Activated T-cell treated with anti-CD3 and anti-CD28 coated beads, Interleukin-2, amount 50 U/mL, for 24 hours (primary cell): ENCODE data around the gene GNL1.

Source experiments
- DNase-seq: peaks from one replicate; pipeline ENCODE4 v3.0.0-alpha.2; 2020
- H3K27ac Mint-ChIP-seq: 2 replicates; pipeline ENCODE4 v1.8.0; 2020; ENCODE audit warnings: mild to moderate bottlenecking, mixed read lengths
- H3K27me3 Mint-ChIP-seq: 2 replicates; pipeline ENCODE4 v1.8.0; 2020; ENCODE audit warnings: mixed read lengths
- H3K36me3 Mint-ChIP-seq: 2 replicates; pipeline ENCODE4 v1.8.0; 2020; ENCODE audit warnings: low read depth, mixed read lengths
- H3K4me1 Mint-ChIP-seq: 2 replicates; pipeline ENCODE4 v1.8.0; 2020; ENCODE audit warnings: low read depth, mixed read lengths
- H3K4me3 Mint-ChIP-seq: 2 replicates; pipeline ENCODE4 v1.8.0; 2020; ENCODE audit warnings: mild to moderate bottlenecking, moderate library complexity, mixed read lengths
- H3K9me3 Mint-ChIP-seq: 2 replicates; pipeline ENCODE4 v1.8.0; 2020; ENCODE audit warnings: mixed read lengths

GNL1 gene

DNA sequence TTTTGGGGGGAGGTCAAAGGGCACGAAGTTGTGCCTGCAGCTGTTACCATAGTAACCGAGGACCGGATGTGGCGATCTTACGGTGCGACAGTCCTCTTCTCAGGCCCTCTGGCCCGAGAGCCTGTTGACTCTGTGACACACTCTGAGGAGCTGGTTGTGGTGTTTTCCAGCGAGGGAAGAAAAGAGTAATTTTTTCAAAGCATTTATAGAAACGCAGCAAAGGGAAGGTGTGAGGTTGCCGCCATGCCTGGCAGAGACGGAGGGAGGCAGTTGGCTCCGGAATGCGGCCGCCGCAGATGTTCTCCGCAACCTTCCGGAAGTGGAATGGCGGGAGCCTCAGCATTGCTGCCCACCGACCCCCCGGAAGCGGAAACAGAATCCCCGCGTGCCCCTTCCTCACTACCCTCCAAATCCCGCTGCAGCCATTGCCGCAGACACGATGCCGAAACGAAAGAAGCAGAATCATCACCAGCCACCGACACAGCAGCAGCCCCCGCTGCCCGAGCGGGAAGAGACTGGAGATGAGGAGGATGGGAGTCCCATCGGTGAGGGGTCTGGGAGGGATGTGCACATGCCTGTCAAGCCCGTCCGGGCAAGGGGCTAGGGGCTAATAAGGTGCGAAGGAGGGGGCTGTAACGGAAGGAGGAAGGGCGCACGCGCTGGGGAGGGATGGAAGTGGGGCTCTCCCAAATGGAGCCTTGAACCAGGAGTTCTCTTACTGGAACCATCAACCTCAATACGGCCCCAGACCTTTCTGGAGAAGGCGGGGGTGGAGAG, 805 bp upstream of the GNL1 start, which contains the start of gene PRR3:
Gene PRR3 (plus strand): TSS at position 390 of the 777 bp plus-strand sequence. CDS start 50 bp downstream, at position 440.
- Mint-ChIP-seq H3K4me1 (peaks cover 51% of the 10 kb centered on the region), H3K4me3 (peak within 1 kb of the TSS; percentile 96), H3K27ac (peak within 1 kb of the TSS; percentile 99), H3K9me3 (no peaks in the 10 kb centered on the region), H3K36me3 (peaks cover 98% of the 10 kb centered on the region), H3K27me3 (no peaks in the 10 kb centered on the region)
- peak; percentile 91 for DNase-seq

DNA sequence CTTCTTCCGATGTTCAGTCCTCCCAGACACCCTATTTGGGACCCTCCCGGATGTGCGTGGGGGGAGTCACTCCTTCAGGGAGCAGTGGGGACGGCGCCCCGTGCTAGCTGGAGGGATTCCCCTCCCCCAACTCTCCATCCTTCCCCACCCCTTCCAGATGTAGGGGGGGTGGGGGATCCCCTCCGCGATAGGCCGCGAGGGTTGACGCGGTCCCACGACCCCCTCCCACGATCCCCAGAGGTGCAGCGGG, 548 bp downstream of the GNL1 start:
- Mint-ChIP-seq H3K27ac (peak overlapping the region; percentile 99), H3K36me3 (peaks cover 97% of the 10 kb centered on the region), H3K9me3 (no peaks in the 10 kb centered on the region), H3K4me3 (peak overlapping the region; percentile 96), H3K4me1 (peaks cover 47% of the 10 kb centered on the region), H3K27me3 (no peaks in the 10 kb centered on the region)
- no peak for DNase-seq

DNA sequence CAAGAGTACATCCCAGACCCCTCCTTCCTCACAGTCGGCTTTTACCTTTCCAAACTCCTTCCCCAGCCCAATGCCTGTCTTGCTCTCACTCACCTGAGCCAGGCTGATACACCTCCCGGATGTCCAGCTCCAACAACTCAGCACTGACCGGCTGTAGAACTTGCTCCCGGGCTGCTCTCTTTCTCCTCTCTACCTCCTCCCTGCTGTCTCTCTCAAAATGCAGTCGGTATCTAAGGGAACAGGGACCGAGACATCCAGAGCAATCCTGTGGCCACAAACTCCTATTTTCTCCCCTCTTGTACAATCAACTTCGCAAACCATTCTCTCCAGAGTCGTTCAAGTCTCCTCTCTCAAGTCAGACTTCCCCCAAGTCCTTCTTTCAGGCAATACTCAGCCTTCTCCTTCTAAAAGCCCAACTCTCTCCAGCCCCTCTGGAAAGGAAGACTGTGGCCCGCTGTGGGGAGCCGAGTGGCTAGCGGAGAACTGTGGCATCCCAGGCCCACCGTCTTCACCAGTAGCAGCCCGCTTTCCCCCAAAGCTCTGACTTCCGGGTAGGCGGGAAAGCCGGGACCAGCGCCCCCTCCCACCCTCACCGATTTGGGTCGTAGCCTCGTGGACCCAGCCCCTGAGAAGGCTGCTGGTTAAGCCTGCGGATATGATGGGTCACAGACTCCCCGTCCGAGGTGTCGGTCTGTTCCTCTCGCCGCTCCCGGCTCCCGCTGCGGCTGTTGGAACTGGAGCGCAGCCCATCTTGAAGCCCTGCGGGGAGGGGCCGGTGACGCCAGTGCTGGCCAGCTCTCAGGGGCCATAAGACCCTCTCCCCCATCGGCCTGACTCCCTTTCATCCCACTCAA, 1.1 kb downstream of the GNL1 start:
- DNase-seq = no peak
- Mint-ChIP-seq H3K27me3 (no peaks in the 10 kb centered on the region), H3K27ac (peak overlapping the region; percentile 99), H3K4me3 (peak overlapping the region; percentile 96), H3K36me3 (peaks cover 97% of the 10 kb centered on the region), H3K4me1 (peaks cover 43% of the 10 kb centered on the region), H3K9me3 (no peaks in the 10 kb centered on the region)

DNA sequence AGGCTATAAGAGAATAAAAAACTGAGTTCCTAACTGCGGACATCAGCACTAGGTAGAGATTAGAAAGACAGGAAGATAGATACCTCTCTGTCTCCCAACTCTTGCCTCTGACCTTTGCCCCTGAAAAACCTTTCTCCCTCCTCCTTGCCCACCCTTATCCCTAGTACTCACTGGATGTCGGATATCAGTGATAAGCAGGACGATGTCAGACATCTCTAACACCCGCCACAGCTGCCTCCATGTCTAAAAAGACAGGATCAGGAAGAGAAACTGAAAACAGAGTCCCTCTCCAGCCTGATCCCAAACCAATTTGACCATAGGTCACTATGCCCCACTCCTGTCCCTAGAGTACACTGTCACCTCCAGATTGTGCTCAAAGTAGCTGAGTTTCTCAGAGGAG, 1.9 kb downstream of the GNL1 start:
- Mint-ChIP-seq H3K27me3 (no peaks in the 10 kb centered on the region), H3K27ac (peak overlapping the region; percentile 99), H3K36me3 (peaks cover 96% of the 10 kb centered on the region), H3K4me1 (peaks cover 35% of the 10 kb centered on the region), H3K4me3 (peak overlapping the region; percentile 96), H3K9me3 (no peaks in the 10 kb centered on the region)
- no peak for DNase-seq

DNA sequence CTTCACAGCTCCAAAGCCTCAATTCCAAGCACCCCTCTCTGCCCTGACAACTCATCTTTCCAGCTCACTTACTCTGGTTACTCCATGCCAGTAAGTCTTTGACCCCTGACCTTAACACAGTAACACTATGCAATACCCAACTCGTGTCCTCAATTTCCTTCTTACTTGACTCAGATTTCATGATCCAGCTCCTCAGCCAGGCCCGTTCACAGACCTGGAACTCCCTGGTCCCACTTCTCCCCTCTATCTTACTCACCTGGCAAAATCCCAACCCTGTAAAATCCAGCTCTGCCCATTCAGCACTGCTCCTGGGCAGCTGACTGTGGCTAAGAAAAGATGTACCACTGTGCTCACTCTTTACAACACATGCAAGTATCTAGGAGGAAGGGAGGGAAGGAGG, 7.9 kb downstream of the GNL1 start:
- H3K27me3 Mint-ChIP-seq = no peaks in the 10 kb centered on the region
- peaks cover 92% of the 10 kb centered on the region for H3K36me3 Mint-ChIP-seq
- H3K4me1 Mint-ChIP-seq = peaks cover 14% of the 10 kb centered on the region
- no peak overlapping the region for H3K4me3 Mint-ChIP-seq
- no peak for DNase-seq
- H3K27ac Mint-ChIP-seq = no peak overlapping the region
- H3K9me3 Mint-ChIP-seq = no peaks in the 10 kb centered on the region

DNA sequence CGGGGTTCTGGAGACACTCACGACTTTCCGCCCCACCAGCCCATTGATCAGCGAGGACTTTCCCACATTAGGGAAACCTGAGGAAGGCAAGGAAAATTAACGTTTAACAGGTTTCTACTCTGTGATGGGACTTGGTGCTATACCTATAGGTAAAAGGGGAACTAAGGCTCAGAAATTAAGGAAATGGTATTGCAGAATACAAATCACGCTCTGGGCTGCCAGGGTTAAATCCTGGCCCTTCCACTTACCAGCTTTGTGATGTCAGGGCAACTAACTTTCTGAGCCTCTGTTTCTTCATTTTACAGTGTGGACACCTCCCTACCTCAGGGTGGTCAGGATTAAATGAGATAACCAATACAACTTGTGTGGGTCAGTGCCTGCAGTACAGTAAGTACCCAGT, 8.8 kb downstream of the GNL1 start:
- Mint-ChIP-seq H3K36me3 (peaks cover 86% of the 10 kb centered on the region), H3K4me3 (no peak overlapping the region), H3K9me3 (no peaks in the 10 kb centered on the region), H3K27me3 (no peaks in the 10 kb centered on the region), H3K4me1 (peaks cover 22% of the 10 kb centered on the region), H3K27ac (no peak overlapping the region)
- no peak for DNase-seq

DNA sequence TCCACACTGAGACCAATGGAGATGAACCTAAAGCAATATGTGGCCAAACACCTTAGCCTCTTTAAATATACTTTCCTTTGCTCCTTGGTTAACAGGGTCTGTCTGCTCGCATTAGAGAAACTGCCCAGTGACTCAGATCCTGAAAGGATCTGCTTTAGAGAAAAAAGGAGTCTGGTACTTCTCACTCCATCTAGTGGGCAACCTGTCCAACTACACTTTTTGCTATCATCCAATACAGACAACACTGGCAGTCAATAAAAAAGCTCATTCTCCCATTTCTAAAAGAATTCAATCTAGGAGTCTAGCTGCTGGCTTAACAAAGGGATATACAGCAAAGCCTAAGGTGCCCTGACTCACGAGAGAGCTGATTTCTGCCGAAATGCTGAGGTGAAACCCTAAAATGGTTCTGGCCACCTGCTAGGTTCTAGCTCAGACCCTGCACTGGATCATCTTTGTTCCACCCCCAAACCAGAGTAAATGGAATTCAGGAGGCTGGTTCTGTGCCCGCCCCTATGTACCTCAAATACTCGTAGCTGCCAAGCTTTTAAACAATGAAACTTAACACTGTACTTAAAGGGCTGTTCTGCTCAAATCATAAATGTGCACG, 11.5 kb downstream of the GNL1 start:
- Mint-ChIP-seq H3K4me3 (no peak overlapping the region), H3K4me1 (peaks cover 34% of the 10 kb centered on the region), H3K9me3 (no peaks in the 10 kb centered on the region), H3K27ac (peak overlapping the region; percentile 23), H3K36me3 (peaks cover 61% of the 10 kb centered on the region), H3K27me3 (no peaks in the 10 kb centered on the region)
- DNase-seq = no peak

DNA sequence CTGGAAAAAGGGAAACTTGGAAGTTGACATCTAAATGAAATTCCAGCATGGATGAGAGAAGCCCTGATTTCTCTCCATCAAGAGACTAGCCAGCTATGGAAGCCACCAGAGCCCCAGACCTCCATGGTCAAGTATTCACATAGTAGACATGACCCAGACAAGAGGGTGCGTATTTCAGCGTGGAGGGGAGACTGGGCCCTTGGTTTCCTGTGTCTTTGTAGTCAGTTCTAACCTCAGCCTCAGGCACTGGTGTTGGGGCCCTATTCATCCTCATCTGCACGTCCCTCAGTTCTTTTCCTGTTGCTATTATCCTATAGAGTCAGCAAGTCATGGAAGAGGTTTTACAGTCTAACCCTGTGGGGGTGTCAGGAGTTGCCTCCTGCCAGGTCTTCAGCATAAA, 12.5 kb downstream of the GNL1 start:
- no peaks in the 10 kb centered on the region for H3K27me3 Mint-ChIP-seq
- no peaks in the 10 kb centered on the region for H3K9me3 Mint-ChIP-seq
- no peak overlapping the region for H3K4me3 Mint-ChIP-seq
- H3K36me3 Mint-ChIP-seq = peaks cover 51% of the 10 kb centered on the region
- DNase-seq = no peak
- peak overlapping the region; percentile 70 for H3K27ac Mint-ChIP-seq
- H3K4me1 Mint-ChIP-seq = peaks cover 34% of the 10 kb centered on the region

DNA sequence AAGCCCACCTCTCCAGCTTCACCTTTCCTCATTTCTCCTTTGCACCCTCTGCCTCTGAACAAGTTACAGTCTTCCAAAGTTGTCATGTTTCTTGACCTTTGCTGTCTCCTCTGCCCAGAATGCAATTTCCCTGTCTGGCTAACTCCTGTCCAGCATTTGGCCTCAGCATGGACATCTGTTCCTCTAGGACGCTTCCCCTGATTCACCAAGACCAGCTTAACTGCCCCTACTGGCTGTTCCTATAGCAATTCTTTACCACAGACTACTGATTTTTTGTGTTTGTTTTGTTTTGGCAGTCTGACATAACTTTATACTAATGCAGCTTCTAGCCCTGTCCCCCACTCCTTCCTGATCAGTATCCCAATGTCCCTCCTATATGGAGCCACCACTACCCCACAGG, 13.4 kb downstream of the GNL1 start:
- H3K4me1 Mint-ChIP-seq = peaks cover 37% of the 10 kb centered on the region
- no peak for DNase-seq
- peaks cover 43% of the 10 kb centered on the region for H3K36me3 Mint-ChIP-seq
- no peak overlapping the region for H3K4me3 Mint-ChIP-seq
- H3K27ac Mint-ChIP-seq = peak overlapping the region; percentile 16
- H3K27me3 Mint-ChIP-seq = no peaks in the 10 kb centered on the region
- no peaks in the 10 kb centered on the region for H3K9me3 Mint-ChIP-seq

DNA sequence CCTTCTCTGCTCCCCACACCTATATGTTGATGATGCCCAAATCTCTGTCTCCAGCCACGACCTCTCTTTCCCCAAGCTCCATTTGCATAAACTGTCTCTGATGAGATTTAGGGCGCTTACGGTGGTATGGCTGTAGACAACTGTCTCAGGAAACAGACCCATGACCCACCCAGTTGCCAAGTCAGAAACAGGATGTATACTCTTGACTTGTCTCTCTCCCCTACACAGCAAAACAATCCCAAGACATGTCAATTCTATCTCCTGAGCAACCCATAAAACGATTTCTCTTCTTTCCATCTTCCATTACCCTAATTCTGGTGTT, 13.9 kb downstream of the GNL1 start:
- Mint-ChIP-seq H3K9me3 (no peaks in the 10 kb centered on the region), H3K4me3 (peak overlapping the region; percentile 62), H3K36me3 (peaks cover 39% of the 10 kb centered on the region), H3K4me1 (peaks cover 39% of the 10 kb centered on the region), H3K27ac (peak overlapping the region; percentile 39), H3K27me3 (no peaks in the 10 kb centered on the region)
- no peak for DNase-seq

DNA sequence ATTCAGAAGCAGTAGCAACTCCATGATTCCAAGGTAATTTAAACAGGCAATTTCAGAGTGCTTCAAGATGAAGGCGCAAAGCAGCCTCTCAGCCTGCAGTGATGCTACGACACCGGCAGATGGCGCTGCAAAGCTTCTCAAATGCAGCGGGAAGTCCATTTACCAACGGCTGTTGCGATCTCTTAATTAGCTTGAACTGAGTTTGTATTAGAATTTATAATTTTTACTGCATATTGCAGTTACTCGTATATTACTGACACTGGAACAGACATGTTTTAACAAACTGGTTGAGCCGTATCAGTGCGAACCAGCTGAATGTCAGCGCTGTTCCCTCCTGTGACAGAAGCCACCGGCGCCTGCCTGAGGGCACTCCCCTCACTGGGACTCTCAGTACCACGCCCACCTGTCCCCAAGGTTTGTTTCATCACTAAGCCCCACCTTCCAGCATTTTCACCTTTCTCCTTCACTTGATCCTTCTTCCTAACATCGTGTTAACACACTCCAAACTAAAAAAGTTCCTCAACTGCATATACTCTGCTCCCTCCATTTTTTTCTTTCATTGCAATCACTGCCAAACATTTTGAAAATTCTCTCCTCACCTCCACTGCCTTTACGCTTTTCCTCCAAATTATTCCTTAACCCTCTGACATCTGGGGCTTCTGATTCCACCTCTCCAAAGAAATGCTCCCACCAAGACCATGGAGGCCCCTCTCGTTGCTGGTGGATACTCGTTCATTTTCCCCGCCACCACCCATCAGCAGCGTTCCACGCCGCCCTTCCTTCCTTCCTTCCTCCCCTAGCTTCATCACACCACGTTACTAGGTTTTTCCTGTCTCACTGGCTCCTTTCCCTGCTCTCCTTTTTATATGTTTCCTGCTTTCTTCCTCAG, 14.5 kb downstream of the GNL1 start:
- H3K27me3 Mint-ChIP-seq = no peaks in the 10 kb centered on the region
- H3K27ac Mint-ChIP-seq = peak overlapping the region; percentile 39
- H3K36me3 Mint-ChIP-seq = peaks cover 35% of the 10 kb centered on the region
- peak overlapping the region; percentile 62 for H3K4me3 Mint-ChIP-seq
- peak; percentile 82 for DNase-seq
- no peaks in the 10 kb centered on the region for H3K9me3 Mint-ChIP-seq
- H3K4me1 Mint-ChIP-seq = peaks cover 39% of the 10 kb centered on the region

DNA sequence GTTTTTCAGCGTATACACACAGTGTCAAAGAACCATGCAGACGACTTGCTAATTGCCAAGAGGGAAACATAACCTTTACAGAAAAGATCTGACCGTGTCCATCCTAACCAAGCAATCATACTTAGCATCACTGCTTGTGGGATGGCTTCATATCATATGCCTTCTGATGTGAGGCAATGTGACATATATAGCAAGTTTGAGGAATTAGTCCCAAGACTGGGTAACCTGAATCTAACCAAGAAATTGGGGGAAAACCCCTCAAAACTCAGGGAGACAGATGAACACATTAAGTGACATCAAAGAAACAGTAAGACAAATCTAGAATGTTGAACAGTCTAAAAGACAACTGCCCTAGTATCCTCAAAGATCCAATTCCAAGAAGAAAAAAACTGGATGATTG, 18.4 kb downstream of the GNL1 start:
- H3K4me1 Mint-ChIP-seq = peaks cover 29% of the 10 kb centered on the region
- no peak for DNase-seq
- no peaks in the 10 kb centered on the region for H3K9me3 Mint-ChIP-seq
- no peak overlapping the region for H3K4me3 Mint-ChIP-seq
- H3K36me3 Mint-ChIP-seq = no peaks in the 10 kb centered on the region
- H3K27ac Mint-ChIP-seq = no peak overlapping the region
- no peaks in the 10 kb centered on the region for H3K27me3 Mint-ChIP-seq

DNA sequence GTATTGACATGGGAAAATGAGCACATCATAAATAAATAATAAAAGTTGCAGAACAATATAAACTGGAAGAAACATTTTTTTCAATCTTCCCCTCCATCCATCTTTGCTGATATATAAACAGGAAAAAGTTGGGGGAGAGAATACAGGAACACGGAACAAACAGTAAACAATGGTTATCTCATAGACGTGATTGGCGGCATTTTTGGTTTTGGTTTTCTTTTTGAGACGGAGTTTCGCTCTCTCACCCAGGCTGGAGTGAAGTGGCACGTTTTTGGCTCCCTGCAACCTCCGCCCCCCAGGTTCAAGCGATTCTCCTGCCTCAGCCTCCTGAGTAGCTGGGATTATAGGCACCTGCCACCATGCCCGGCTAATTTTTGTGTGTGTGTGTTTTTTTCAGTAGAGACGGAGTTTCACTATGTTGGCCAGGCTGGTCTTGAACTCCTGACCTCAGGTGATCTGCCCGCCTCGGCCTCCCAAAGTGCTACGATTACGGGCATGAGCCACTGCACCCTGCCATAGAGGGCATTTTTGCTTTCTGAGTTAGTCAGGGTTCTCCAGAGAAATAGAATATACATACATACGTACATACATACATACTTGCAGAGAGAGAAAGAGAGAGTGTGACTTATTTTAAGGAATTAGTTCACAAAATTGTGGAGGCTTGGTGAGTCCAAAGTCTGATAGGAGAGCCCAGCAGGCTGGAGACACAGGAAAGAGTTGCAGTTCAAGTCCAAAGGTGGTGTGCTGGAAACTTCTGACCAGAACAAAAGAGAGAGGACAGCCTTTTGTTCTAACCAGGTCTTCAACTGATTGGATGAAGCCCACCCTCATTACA, 22.6 kb downstream of the GNL1 start:
- H3K27ac Mint-ChIP-seq = peak overlapping the region; percentile 76
- DNase-seq = no peak
- H3K4me1 Mint-ChIP-seq = peaks cover 49% of the 10 kb centered on the region
- peak overlapping the region; percentile 78 for H3K4me3 Mint-ChIP-seq
- no peaks in the 10 kb centered on the region for H3K27me3 Mint-ChIP-seq
- no peaks in the 10 kb centered on the region for H3K9me3 Mint-ChIP-seq
- H3K36me3 Mint-ChIP-seq = peaks cover 3% of the 10 kb centered on the region
